ENCODE results near the gene PHYKPL. TPM values are rescaled to one million over a fixed set of nuclear protein-coding genes. Genes with fewer than 3 reads are reported as not detected.

Gene PHYKPL
- total RNA-seq, 1 donor from 2014 or later = 205 TPM

DNA sequence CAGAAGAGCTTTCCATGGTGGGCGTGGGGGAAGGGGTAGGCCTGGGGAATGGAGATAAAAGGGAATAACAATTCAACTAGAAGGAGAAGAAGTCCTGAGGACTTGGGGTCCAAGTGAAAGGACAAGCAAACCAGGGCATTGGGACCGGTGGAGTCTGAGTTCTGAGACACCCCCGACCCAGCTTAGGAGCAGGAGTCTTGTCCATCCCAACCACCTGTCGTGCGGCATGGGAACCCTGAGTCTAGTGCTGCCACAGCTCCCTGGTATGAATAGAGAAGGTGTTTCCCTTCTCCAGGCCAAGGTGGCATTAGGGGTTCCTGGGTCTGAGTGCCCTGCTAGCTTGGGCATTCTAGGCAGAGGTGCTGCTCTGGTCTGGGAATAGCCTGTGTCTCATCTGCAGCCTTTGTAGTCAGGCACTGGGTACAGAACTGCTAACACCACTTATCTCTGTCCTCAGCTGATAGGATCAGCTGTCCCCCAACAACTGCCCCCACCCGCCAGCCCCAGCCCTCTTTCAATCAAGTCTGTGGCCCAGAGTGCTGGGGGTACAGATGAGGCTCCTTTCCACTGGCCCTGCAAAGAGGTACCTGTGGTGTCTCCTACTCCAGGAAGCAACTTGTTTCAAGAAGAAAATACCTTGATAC lies 18.3 kb downstream of the PHYKPL start:
- H3K4me1 Mint-ChIP-seq = peaks cover 13% of the 10 kb centered on the region
- TF ChIP-seq CTCF (IDR thresholded peaks at IDR 0.05) = no peak
- DNase-seq (no peak), ATAC-seq (ENCODE audit: low read depth) (no peak)
- ChIA-PET POLR2A (interaction anchor here (0.6 to 1.8 kb wide), 2 partner anchors 10 to 20 kb away, joined by 3 to 6 read pairs; partner anchors contain the start of gene HNRNPAB), CTCF (no interaction called here)
- H3K9me3 Mint-ChIP-seq = no peaks in the 10 kb centered on the region
- H3K4me3 Mint-ChIP-seq = no peak overlapping the region
- intact Hi-C loops (cut with micrococcal nuclease) = no loop called here
- peaks cover 88% of the 10 kb centered on the region for H3K36me3 Mint-ChIP-seq (ENCODE audit: low read depth)
- H3K27me3 Mint-ChIP-seq = no peaks in the 10 kb centered on the region
- H3K27ac Mint-ChIP-seq = no peak overlapping the region

- TF ChIP-seq CTCF (IDR thresholded peaks at IDR 0.05) = no peak
- intact Hi-C loops (cut with micrococcal nuclease) = no loop called here
- Mint-ChIP-seq H3K4me1 (peaks cover 13% of the 10 kb centered on the region), H3K27me3 (no peaks in the 10 kb centered on the region), H3K4me3 (no peak overlapping the region), H3K9me3 (no peaks in the 10 kb centered on the region), H3K36me3 (ENCODE audit: low read depth) (peaks cover 88% of the 10 kb centered on the region), H3K27ac (no peak overlapping the region)
- CTCF ChIA-PET = no interaction called here
- POLR2A ChIA-PET = interaction anchor here (0.6 to 1.8 kb wide), 2 partner anchors 9 to 20 kb away, joined by 3 to 6 read pairs; partner anchors contain the start of gene HNRNPAB
- no peak for DNase-seq
- ATAC-seq (ENCODE audit: low read depth) = no peak
Measured at GRCh38 chr5:178213748-178214151, 18.9 kb downstream of the PHYKPL start.

DNA sequence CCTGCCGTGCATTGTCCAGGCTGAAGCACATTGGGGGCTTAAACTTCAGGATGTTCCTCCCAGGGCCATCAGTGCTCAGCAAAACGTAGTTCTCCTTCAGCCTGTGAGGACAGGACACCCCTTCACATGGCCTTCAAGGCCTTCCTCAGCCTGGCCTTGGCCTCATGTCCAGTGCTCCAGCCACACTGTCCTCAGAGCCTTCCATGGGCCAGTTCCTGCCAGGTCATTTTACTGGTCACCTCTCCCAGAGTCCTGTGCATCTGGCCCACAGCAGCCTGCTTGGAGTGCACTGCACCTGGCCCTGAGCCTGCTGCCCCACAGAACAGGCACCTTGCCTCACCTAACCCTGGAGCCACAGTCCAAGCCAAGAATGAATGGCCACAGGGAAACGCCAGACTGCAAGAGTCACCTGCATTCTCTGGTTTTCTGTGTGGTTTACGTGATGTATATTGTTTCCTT lies 19.6 kb downstream of the PHYKPL start:
- H3K4me3 Mint-ChIP-seq = no peak overlapping the region
- peaks cover 15% of the 10 kb centered on the region for H3K4me1 Mint-ChIP-seq
- POLR2A ChIA-PET = interaction anchor here (1.8 kb wide), 1 partner anchor 9 kb away, joined by 6 read pairs; the partner anchor contains the start of gene HNRNPAB
- CTCF ChIA-PET = no interaction called here
- peak overlapping the region; percentile 24 for H3K27ac Mint-ChIP-seq
- no peaks in the 10 kb centered on the region for H3K9me3 Mint-ChIP-seq
- no peaks in the 10 kb centered on the region for H3K27me3 Mint-ChIP-seq
- no peak for TF ChIP-seq CTCF (IDR thresholded peaks at IDR 0.05)
- H3K36me3 Mint-ChIP-seq (ENCODE audit: low read depth) = peaks cover 90% of the 10 kb centered on the region
- ATAC-seq (ENCODE audit: low read depth) (no peak), DNase-seq (no peak)
- intact Hi-C loops (cut with micrococcal nuclease) = no loop called here

- Mint-ChIP-seq H3K36me3 (ENCODE audit: low read depth) (peaks cover 93% of the 10 kb centered on the region), H3K27me3 (no peaks in the 10 kb centered on the region), H3K9me3 (no peaks in the 10 kb centered on the region), H3K4me1 (peaks cover 19% of the 10 kb centered on the region), H3K27ac (no peak overlapping the region), H3K4me3 (no peak overlapping the region)
- DNase-seq (no peak), ATAC-seq (ENCODE audit: low read depth) (no peak)
- intact Hi-C loops (cut with micrococcal nuclease) = no loop called here
- ChIA-PET CTCF (no interaction called here), POLR2A (interaction anchor here (1.8 kb wide), 1 partner anchor 8 kb away, joined by 6 read pairs; the partner anchor contains the start of gene HNRNPAB)
- no peak for TF ChIP-seq CTCF (IDR thresholded peaks at IDR 0.05)
Measured at GRCh38 chr5:178212241-178213002, 20.2 kb downstream of the PHYKPL start.

Data from activated B cell treated with CpG ODN at 0.5 μM for 24 hours (primary cell).